Amniotic stem cell (primary cell): ENCODE data around the gene CR2.
"Not testable (repeated sequence)": the region's sequence is repeated elsewhere in the genome, so short reads cannot be mapped to it uniquely, and the experiment has no call there.

ENCODE experiments used
- DNase-seq: peaks from one replicate; lab custom pipeline; 2025; lab: John Stamatoyannopoulos, UW

The CR2 gene

GRCh38 chr1:207454046-207454964, at the start of gene CR2:
CR2 (plus strand) TSS chr1:207454328; CDS start chr1:207454419, 91 bp downstream.
- no peak for DNase-seq

- DNase-seq: peak; percentile 72
These were observed 49.1 kb upstream of the CR2 start for GRCh38 chr1:207404849-207405525.

- no peak for DNase-seq
These were observed 48.3 kb upstream of the CR2 start for GRCh38 chr1:207405814-207406213.

- no peak for DNase-seq
These were observed 46.4 kb upstream of the CR2 start for GRCh38 chr1:207407655-207408260.

- no peak for DNase-seq
These were observed 41.3 kb upstream of the CR2 start for GRCh38 chr1:207412845-207413244.

GRCh38 chr1:207414606-207415108, 39.5 kb upstream of the CR2 start:
- DNase-seq: no peak

- DNase-seq: no peak
These were observed 37.1 kb upstream of the CR2 start for GRCh38 chr1:207417076-207417475.

- DNase-seq: no peak
These were observed 35.8 kb upstream of the CR2 start for GRCh38 chr1:207418351-207418750.

- DNase-seq: no peak
These were observed 34.0 kb upstream of the CR2 start for GRCh38 chr1:207420109-207420508.

GRCh38 chr1:207421078-207421477, 33.0 kb upstream of the CR2 start:
- no peak for DNase-seq

GRCh38 chr1:207423560-207424292, 30.4 kb upstream of the CR2 start:
- DNase-seq: no peak

- no peak for DNase-seq
These were observed 29.5 kb upstream of the CR2 start for GRCh38 chr1:207424570-207425131.

- DNase-seq: no peak
These were observed 26.1 kb upstream of the CR2 start for GRCh38 chr1:207427832-207428585.

- DNase-seq: no peak
These were observed 25.3 kb upstream of the CR2 start for GRCh38 chr1:207428783-207429182.

- no peak for DNase-seq
These were observed 24.2 kb upstream of the CR2 start for GRCh38 chr1:207429963-207430362.

- no peak for DNase-seq
These were observed 23.5 kb upstream of the CR2 start for GRCh38 chr1:207430602-207431001.

GRCh38 chr1:207431508-207431907, 22.6 kb upstream of the CR2 start:
- no peak for DNase-seq

GRCh38 chr1:207433435-207433834, 20.7 kb upstream of the CR2 start:
- DNase-seq: no peak

- not testable (repeated sequence) for DNase-seq
These were observed 17.4 kb upstream of the CR2 start for GRCh38 chr1:207436746-207437145.

GRCh38 chr1:207440626-207441025, 13.5 kb upstream of the CR2 start:
- no peak for DNase-seq
